ENCODE results near the gene UXT.
"Not testable (repeated sequence)": the region's sequence is repeated elsewhere in the genome, so short reads cannot be mapped to it uniquely, and the experiment has no call there.

The UXT gene

GRCh38 chrX:47612418-47612817 lies 46.6 kb downstream of the UXT start:
- no peak for DNase-seq

DNA sequence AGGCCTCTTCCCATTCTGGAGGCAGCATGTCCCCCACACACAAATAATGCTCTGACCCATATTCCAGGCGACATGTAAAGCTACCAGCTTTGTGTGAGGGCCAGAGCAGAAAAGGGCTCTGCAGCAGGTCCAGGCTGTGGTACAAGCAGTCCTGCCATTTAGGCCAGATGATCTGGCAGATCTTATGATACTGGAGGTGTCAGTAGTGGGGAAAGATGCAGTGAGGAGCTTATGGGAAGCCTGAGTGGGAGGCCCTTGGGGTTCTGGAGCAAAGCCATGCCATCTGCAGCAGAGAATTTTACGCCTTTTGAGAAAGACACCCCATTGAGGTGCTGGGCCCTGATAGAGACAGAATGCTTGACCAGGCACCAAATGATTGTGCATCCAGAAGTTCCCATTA lies 47.1 kb downstream of the UXT start:
- DNase-seq: no peak

GRCh38 chrX:47611489-47611888 lies 47.5 kb downstream of the UXT start:
- no peak for DNase-seq

DNA sequence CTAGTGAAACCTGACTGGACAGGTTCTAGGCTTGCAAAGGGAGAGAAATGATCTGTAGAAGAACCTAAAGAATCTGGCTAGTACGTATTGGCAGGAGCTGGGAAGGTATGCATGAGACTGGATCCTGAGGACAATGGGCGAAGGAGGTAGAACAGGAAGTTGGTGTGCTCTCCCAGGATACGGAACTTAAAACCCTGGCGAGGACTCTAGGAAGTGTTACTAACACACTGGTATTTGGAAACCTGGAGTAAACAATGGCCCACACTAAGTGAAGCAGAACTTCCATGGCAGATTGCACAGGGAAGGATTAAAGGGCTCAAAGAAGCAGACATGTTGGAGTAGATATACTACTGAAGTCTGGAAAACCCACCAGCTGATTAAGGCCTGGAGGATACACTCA lies 48.5 kb downstream of the UXT start:
- no peak for DNase-seq

- DNase-seq: no peak
Measured at GRCh38 chrX:47608130-47608810, 50.7 kb downstream of the UXT start.

DNA sequence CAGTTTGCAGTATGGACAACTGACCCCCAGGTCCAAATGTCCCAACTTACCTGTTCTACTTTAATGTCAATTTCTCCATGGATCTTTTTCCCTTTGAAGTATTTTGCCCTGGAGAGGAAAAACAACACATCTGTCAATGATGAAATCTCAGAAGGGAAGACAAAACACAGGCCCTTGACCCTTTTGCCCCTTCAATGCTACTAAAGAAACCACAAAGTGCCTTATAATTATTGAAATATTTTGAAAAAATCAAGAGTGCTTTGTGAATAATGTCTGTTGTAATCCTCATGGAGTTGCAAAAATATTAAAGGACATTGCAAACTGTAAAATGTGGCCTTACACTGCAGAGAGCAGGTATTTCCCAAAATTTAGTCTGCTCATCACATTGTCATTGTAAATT lies 51.9 kb downstream of the UXT start:
- DNase-seq: no peak

GRCh38 chrX:47605024-47605423 lies 54.0 kb downstream of the UXT start:
- DNase-seq: no peak

GRCh38 chrX:47603125-47603524 lies 55.9 kb downstream of the UXT start:
- DNase-seq: not testable (repeated sequence)

Data from stimulated activated CD4-positive, alpha-beta T cell treated with anti-CD3 and anti-CD28 coated beads, Interleukin-4, amount 100 ng/mL, for 4 hours (primary cell).